ENCODE data around the gene CD151.

CD151 gene

DNA sequence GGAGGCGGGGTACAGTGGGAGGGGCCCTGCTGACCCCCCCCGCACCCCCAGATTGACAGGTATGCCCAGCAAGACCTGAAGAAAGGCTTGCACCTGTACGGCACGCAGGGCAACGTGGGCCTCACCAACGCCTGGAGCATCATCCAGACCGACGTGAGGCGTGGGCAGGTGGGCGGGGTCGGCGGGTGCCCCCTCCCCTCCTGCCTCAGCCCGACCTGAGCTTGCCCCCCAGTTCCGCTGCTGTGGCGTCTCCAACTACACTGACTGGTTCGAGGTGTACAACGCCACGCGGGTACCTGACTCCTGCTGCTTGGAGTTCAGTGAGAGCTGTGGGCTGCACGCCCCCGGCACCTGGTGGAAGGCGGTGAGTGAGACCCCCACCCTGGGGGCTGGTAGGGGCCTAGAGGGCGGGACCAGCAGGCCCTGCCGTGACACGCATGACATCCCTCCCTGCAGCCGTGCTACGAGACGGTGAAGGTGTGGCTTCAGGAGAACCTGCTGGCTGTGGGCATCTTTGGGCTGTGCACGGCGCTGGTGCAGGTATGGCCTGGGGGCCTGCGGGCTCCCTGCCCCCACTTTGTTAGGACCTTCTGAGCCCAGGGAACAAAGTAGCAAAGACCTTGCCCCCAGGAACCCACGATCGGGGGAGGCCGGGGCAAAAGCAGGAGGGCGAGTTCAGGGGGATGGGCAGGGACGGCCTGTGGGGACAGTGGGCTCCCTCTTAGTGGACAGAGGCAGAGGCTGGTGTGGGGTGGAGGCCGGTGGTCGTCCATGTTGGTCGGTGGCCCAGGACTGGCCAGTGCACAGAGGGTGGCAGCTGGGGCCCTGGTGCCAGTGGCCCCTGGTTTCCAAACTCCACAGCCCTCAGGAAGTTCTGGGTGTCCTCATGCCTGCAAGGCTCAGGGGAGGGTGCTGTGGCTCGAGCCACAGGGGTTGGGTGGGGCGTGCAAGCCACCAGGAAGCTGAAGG, 33.0 kb downstream of the CD151 start:
- no peak for DNase-seq (ENCODE audit: low read depth in 1 of 2, low spot score in 1 of 2)
- no peak for TF ChIP-seq JUND (IDR thresholded peaks at IDR 0.05; ENCODE audit: low read depth)
- in situ Hi-C loops (cut with HindIII; ENCODE audit: low pct_unique_long_range_greater_than_20kb, low sequenced_read_pairs): no loop called here

DNA sequence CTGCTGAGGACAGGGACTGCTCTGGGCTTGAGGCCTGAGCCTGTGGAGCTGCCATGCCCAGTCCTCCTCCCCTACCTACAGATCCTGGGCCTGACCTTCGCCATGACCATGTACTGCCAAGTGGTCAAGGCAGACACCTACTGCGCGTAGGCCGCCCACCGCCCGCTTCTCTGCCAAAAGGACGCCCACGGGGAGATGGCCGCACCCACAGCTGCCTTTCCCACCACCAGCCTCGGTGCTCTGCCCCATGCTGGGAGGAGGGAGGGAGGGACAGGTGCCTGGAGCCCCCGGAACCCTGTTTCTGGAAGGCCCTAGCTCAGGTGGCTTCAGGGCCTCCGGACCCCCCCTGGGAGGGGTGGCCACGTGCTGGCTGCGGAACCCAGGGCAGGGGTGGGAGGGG, 33.7 kb downstream of the CD151 start:
- no peak for TF ChIP-seq JUND (IDR thresholded peaks at IDR 0.05; ENCODE audit: low read depth)
- DNase-seq (ENCODE audit: low read depth in 1 of 2, low spot score in 1 of 2): no peak
- in situ Hi-C loops (cut with HindIII; ENCODE audit: low pct_unique_long_range_greater_than_20kb, low sequenced_read_pairs): no loop called here

DNA sequence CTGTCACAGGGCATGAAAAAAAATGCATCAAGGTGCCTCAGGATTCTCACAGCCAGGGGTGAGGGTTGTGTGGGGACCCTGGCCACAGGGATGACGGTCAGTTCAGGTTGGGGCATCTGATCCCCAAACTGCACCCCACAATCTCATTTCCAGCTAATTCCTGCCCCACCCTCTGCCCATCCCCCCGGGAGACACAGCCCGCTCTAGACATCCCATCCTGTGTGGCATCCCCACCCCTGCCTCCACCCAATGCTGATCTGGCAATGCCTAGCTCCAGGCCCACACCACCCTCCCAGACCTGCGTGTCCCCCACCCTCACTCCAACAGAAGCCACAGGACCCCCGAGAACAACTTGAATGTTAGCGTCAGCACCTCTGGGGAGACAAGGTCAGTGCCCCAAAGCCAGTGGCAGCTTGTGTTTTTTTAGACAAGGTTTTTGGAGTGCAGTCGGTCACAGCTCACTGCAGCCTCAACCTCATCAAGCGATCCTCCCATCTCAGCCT, 35.2 kb downstream of the CD151 start:
- TF ChIP-seq JUND (IDR thresholded peaks at IDR 0.05; ENCODE audit: low read depth): no peak
- in situ Hi-C loops (cut with HindIII; ENCODE audit: low pct_unique_long_range_greater_than_20kb, low sequenced_read_pairs): no loop called here
- no peak for DNase-seq (ENCODE audit: low read depth in 1 of 2, low spot score in 1 of 2)

DNA sequence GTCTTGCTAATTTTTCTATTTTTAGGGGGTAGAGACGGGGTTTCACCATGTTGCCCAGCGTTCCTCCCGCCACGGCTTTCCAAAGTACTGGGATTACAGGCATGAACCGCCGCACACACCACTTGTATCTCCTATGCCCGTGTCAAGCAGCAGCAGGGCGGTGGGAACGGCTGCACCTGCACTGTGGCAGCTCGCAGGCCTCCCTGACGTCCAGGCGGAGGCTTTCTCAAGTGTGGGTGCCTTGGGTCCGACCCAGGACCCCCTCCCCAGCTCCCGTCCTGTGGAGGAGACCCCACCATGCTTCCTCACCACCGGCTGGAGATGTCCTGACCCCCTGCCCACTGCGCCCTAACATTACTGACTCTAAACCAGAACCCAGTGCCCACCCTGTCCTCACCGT, 35.6 kb downstream of the CD151 start:
- DNase-seq (ENCODE audit: low read depth in 1 of 2, low spot score in 1 of 2): no peak
- in situ Hi-C loops (cut with HindIII; ENCODE audit: low pct_unique_long_range_greater_than_20kb, low sequenced_read_pairs): no loop called here
- no peak for TF ChIP-seq JUND (IDR thresholded peaks at IDR 0.05; ENCODE audit: low read depth)

DNA sequence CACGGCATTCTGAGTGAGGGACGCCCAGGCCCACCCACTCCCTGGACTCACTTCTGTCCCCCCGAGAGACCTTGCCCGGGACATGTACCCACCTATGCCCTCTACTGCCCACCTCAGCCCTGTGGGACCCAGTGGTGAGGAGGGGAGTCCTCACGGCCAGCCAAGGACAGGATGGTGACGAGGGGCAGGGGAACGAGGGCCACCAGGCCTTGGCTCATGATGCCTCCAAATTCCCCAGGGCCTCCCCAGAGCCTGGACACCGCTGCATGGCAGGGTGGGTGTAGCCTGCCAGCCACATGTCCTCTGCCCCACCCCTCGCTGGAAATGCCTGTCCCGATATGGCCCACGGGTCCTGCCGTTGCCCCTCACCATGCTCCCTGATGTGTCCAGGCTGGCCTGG, 36.0 kb downstream of the CD151 start:
- in situ Hi-C loops (cut with HindIII; ENCODE audit: low pct_unique_long_range_greater_than_20kb, low sequenced_read_pairs): no loop called here
- no peak for DNase-seq (ENCODE audit: low read depth in 1 of 2, low spot score in 1 of 2)
- TF ChIP-seq JUND (IDR thresholded peaks at IDR 0.05; ENCODE audit: low read depth): no peak

DNA sequence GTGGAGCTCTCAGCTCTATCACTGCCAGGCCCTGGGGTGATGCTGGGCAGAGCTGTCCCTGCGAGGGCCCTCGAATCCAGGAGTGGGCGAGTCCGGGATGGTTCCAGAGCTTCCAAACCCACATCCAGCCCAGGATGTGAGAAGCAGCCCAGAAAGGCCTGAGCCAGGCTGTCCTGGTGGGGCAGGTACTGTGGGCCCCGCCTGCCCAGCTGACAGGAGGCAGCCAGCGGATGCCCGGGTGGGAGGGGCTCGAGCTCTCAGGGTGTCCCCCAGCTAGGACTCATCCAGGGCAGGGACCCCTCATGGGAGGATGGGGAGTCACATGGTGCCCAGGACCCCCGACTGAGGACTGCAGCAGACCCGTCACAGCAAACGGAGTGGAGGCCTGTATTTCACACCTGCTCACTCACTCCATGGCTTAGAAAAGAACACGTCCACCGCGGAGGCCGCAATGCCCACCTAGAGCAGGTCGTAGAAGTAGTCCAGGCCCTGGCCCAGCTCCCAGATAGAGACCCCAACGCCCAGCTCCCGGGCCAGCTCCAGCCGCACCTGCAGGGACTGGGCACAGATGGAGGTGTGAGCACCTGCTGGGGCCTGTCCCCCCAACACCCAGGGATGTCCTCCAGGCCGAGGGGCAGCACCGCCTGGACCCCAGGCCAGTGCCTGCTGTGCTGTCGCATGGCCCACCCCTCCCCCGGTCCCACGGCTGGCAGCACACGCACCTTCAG, 36.8 kb downstream of the CD151 start:
- TF ChIP-seq JUND (IDR thresholded peaks at IDR 0.05; ENCODE audit: low read depth): no peak
- DNase-seq (ENCODE audit: low read depth in 1 of 2, low spot score in 1 of 2): no peak
- in situ Hi-C loops (cut with HindIII; ENCODE audit: low pct_unique_long_range_greater_than_20kb, low sequenced_read_pairs): no loop called here

DNA sequence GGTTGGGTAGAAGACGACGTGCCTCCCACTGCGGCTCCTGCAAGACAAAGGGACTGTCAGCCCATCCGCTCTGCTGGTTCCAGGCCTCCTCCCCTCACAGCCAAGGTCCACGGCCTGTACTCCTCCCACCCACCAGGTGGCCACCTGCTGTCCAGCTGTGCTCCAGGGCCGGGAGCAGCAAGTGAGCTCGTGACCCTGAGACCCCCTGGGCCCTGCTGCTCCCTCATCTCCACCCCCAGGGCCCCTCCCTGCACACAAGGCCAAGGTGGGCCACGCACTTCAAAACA, 37.3 kb downstream of the CD151 start:
- DNase-seq (ENCODE audit: low read depth in 1 of 2, low spot score in 1 of 2): no peak
- in situ Hi-C loops (cut with HindIII; ENCODE audit: low pct_unique_long_range_greater_than_20kb, low sequenced_read_pairs): no loop called here
- no peak for TF ChIP-seq JUND (IDR thresholded peaks at IDR 0.05; ENCODE audit: low read depth)

DNA sequence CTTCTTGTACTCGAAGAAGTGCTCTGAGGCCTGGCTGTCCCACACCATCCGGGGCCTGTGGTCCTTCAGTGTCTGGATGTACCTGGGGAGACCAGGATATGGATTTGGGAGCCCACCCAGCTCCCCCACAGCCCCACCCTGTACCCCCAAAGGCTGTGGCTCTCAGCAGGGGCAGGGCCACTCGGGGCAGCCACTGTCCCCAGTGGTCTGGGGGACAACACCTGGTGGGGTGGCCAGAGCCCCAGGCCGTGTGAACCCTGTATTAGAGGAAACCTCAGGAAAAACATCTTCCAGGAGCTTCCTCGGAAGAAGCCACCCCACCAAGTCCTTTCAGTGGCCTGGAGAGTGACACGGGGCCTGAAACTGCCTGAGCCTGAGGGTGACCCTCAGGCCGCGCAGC, 37.7 kb downstream of the CD151 start:
- in situ Hi-C loops (cut with HindIII; ENCODE audit: low pct_unique_long_range_greater_than_20kb, low sequenced_read_pairs): no loop called here
- TF ChIP-seq JUND (IDR thresholded peaks at IDR 0.05; ENCODE audit: low read depth): no peak
- no peak for DNase-seq (ENCODE audit: low read depth in 1 of 2, low spot score in 1 of 2)

DNA sequence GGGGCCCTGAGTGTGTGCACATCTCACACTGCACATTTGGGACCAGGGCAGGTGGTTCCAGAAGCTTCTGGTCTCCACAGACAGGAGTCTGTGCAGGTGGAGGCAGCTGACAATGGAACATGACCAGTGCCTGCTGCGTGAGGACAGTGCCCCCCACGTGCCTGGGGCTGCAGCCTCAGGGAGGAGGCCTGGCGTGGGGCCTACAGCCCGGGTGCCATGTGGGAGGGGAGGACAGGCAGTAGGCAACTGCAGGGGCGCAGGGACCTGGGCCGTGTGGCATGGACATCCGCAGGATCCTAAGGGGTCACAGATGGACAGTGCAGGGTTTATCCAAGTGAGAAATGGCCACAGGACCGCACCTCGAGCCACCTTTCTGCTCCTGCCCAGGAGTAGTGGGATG, 38.7 kb downstream of the CD151 start:
- DNase-seq (ENCODE audit: low read depth in 1 of 2, low spot score in 1 of 2): no peak
- in situ Hi-C loops (cut with HindIII; ENCODE audit: low pct_unique_long_range_greater_than_20kb, low sequenced_read_pairs): no loop called here
- TF ChIP-seq JUND (IDR thresholded peaks at IDR 0.05; ENCODE audit: low read depth): no peak

DNA sequence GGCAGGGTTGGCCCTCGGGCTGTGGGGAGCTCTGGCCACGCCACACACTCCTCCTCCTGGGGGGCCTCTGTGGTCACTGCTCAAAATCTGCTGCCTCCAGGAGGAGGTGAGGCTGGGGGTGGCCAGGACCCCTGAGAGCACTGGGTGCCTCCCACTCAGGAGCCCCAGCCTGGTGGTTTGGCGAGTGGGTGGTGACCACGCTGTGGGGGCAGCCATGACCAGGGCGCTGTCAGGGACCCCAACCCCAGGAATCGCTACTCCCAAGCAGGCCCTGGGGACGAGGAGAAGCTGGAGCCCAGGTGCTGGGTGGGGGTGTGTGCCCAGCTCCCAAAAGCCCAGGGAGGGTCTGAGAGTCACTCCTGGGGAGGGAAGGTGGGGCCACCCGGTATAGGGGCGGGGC, 40.0 kb downstream of the CD151 start:
- DNase-seq (ENCODE audit: low read depth in 1 of 2, low spot score in 1 of 2): no peak
- no peak for TF ChIP-seq JUND (IDR thresholded peaks at IDR 0.05; ENCODE audit: low read depth)
- in situ Hi-C loops (cut with HindIII; ENCODE audit: low pct_unique_long_range_greater_than_20kb, low sequenced_read_pairs): no loop called here

DNA sequence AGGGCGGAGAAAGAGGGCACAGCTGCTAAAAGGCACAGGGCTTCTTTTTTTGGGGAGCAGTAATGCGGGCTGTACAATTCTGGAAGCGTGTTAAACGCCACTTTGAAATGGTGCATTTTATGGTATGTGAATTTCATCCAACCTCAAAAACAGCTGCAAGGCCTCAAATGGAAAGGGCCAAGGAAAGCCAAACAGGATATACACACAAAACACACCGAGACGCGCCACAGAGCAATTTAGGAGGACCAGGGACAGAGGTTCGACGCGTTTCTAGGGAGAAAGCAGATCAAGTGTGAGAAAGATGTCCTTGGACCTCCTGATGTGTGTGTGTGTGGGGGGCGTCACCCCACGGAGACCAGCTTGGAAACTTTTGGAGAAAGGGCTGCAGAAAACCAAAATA, 41.0 kb downstream of the CD151 start:
- DNase-seq (ENCODE audit: low read depth in 1 of 2, low spot score in 1 of 2): no peak
- in situ Hi-C loops (cut with HindIII; ENCODE audit: low pct_unique_long_range_greater_than_20kb, low sequenced_read_pairs): no loop called here
- no peak for TF ChIP-seq JUND (IDR thresholded peaks at IDR 0.05; ENCODE audit: low read depth)

DNA sequence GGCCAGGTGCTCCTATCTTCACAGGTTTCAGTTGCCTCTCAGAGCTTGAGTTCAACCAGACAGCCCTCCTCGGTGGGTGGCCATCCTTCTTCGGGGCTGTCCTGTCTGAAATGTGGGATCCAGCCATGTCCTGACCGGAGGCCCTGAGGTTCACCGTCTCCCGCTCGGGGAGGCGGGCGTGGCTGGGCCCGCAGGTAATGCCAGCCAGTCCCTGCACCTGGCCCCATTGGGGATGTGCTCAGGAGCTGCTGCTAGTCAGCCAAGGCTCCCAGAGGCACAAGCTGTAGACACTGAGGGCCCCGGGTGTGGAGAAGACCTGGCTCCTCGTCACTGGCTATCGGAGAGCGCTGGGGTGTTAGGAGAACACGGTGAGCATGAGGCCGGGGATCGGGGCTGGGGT, 42.5 kb downstream of the CD151 start:
- TF ChIP-seq JUND (IDR thresholded peaks at IDR 0.05; ENCODE audit: low read depth): no peak
- in situ Hi-C loops (cut with HindIII; ENCODE audit: low pct_unique_long_range_greater_than_20kb, low sequenced_read_pairs): no loop called here
- DNase-seq (ENCODE audit: low read depth in 1 of 2, low spot score in 1 of 2): no peak

DNA sequence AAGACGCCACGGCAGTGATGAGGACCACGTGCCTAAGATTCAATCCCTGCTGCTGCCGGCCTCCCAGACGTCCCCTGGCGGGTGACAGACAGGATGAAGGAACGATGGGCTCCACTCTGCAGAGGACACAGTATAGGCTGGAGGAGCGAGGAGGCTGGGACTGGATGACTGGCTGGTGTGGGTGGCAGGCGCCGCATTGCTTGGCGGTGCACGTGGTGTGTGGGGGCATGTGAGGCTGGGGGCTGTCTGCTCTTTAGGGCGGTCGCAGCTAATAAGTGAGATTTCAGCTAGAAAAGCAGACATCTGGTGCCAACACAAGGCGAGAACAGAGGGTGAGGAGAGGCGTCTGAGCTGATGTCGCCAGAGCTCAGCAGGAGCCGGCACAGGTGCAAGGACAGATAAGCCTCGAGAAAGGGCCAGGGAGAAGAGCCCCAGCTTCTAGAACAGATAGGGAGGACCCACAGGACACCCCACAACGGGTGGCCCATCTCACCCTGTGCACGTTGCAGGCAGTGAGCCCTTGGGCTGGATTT, 43.1 kb downstream of the CD151 start:
- no peak for DNase-seq (ENCODE audit: low read depth in 1 of 2, low spot score in 1 of 2)
- in situ Hi-C loops (cut with HindIII; ENCODE audit: low pct_unique_long_range_greater_than_20kb, low sequenced_read_pairs): no loop called here

More for the DNA sequence above, 43.1 kb downstream of the CD151 start:
- TF ChIP-seq JUND (IDR thresholded peaks at IDR 0.05; ENCODE audit: low read depth): no peak

Data from T47D (cell line).